ENCODE data around the gene FDX2.

DNA sequence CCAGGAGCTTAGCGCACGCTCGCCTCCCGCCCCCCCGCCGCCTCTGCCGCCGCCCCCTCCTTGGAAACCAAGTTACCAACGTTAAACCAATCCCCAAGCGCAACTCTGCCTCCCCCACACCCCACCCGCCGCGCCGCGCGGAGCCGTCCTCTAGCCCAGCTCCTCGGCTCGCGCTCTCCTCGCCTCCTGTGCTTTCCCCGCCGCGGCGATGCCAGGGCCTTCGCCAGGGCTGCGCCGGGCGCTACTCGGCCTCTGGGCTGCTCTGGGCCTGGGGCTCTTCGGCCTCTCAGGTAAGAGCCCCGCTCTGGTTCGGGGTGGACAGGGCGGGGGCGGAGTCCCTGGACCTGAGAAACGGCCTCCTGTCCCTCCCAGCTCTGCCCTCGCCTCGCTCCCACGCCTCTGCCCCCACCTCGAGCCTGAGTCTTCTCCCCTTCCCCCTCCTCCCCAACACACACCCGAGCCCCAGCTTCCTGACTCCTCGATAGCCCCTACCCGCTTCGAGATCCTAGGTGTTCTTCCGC lies 25.9 kb downstream of the FDX2 start, which contains the start of gene ICAM5:
- TF ChIP-seq, protein P1, sequence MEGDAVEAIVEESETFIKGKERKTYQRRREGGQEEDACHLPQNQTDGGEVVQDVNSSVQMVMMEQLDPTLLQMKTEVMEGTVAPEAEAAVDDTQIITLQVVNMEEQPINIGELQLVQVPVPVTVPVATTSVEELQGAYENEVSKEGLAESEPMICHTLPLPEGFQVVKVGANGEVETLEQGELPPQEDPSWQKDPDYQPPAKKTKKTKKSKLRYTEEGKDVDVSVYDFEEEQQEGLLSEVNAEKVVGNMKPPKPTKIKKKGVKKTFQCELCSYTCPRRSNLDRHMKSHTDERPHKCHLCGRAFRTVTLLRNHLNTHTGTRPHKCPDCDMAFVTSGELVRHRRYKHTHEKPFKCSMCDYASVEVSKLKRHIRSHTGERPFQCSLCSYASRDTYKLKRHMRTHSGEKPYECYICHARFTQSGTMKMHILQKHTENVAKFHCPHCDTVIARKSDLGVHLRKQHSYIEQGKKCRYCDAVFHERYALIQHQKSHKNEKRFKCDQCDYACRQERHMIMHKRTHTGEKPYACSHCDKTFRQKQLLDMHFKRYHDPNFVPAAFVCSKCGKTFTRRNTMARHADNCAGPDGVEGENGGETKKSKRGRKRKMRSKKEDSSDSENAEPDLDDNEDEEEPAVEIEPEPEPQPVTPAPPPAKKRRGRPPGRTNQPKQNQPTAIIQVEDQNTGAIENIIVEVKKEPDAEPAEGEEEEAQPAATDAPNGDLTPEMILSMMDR (IDR thresholded peaks at IDR 0.05; ENCODE audit: borderline replicate concordance, extremely low read depth, low read length, poor library complexity, severe bottlenecking) = no peak
- TF ChIP-seq EZH2 (IDR thresholded peaks at IDR 0.05; ENCODE audit: borderline replicate concordance, low read depth, low read length, severe bottlenecking) = no peak

Data from DND-41 (cell line).